Gastroesophageal sphincter (tissue), 3 donors: ENCODE measurements around the gene FHOD3.

ENCODE experiments used
- CTCF ChIP-seq, 4 experiments: fragments of 200-600 bp in 2 of 4; fragments of 450-650 bp in 2 of 4; sonication (generic) in 1 of 4; IDR thresholded peaks; one replicate each; pipeline ENCODE4 v1.5.1; 2017 to 2019; ENCODE audit warnings: antibody characterized with exemption in 4 of 4, mild to moderate bottlenecking in 2 of 4, moderate library complexity in 2 of 4
- POLR2AphosphoS5 ChIP-seq: sonication (generic); formaldehyde crosslinking; IDR thresholded peaks from one replicate; pipeline ENCODE4 v1.6.1; 2017; ENCODE audit warnings: antibody characterized with exemption

- TF ChIP-seq CTCF (IDR thresholded peaks at IDR 0.05) (no peak), POLR2AphosphoS5 (no peak)
Observed at GRCh38 chr18:36305375-36305774, 7.9 kb downstream of the FHOD3 start.
